Measurements from ENCODE around the gene ITPK1. TPM values are rescaled to one million over a fixed set of nuclear protein-coding genes. Genes with fewer than 3 reads are reported as not detected.

ITPK1 gene
- total RNA-seq, 4 donors from 2014 or later, result 32.6 to 94.9 (median 54.6) TPM

DNA sequence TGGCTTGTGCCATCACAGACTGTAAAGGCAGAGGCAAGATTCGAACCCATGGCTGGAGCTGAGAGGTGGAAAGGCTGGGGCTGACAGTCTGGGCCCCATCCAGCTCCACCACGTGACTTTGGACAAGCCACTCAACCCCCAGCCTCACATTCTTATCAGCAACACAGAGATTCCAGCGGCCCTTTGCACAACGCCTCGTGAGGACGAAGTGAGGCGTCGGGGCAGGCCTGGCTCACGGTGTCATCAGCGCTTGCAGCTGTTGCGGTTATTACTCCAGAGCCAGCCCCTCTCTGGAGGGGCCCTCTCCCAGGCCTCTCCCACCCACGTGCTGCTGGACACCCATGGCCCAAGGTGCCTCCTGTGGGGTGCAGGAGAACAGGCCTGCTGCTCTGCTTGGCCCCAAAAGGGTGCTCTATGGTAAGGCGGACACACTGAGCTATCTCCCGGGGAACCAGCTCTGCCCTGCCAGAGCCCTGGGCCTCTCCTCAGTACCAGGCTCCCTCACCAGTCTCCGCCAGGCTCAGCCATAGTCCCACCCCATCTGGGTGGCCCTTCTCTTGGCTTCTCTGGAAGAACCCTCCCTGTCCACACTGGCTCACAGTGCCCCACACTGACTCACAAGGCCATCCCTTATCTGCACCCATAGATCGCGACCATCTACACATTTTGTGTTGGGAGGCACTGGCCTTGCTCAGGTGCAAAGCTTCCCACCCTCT is 171.7 kb downstream of the ITPK1 start:
- ATAC-seq (ENCODE audit: low FRiP score) (no peak), DNase-seq (ENCODE audit: low spot score) (no peak)
- TF ChIP-seq, protein P1, sequence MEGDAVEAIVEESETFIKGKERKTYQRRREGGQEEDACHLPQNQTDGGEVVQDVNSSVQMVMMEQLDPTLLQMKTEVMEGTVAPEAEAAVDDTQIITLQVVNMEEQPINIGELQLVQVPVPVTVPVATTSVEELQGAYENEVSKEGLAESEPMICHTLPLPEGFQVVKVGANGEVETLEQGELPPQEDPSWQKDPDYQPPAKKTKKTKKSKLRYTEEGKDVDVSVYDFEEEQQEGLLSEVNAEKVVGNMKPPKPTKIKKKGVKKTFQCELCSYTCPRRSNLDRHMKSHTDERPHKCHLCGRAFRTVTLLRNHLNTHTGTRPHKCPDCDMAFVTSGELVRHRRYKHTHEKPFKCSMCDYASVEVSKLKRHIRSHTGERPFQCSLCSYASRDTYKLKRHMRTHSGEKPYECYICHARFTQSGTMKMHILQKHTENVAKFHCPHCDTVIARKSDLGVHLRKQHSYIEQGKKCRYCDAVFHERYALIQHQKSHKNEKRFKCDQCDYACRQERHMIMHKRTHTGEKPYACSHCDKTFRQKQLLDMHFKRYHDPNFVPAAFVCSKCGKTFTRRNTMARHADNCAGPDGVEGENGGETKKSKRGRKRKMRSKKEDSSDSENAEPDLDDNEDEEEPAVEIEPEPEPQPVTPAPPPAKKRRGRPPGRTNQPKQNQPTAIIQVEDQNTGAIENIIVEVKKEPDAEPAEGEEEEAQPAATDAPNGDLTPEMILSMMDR (IDR thresholded peaks at IDR 0.05), result no peak

DNA sequence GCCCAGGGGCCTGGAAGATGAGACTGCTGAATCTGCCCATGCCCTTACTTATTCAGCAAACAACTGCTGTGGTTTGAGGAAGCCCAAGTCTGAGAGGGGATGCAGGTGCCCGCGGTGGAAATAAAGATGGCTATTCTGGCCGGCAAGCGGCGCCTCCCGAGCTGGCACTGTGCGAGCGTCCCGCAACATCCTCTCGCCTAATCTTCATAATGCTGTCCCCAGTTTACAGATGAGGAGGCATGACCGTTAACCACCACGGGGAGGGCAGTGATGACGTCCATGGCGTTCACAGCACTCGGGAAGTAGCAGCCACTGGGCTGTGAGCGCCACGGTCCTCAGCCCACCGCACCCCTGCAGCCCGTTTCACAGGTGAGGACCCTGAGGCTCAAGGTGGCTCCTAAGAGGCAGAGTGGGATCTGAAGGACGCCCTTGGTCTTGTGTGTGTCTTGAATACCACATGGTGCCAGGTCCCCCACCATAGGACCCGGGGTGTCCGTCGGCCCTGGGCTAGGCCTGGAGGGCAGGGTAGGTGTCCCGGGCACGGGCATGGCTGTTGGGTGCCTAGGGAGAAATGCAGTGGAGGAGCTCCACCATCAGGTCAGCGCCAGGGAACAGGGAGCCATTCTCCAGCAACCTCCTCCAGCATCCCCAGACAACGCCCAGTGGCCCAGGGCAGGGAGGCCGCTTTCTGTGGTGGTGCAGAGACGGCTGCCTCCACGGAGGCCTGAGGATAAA is 172.6 kb downstream of the ITPK1 start:
- no peak for ATAC-seq (ENCODE audit: low FRiP score)
- DNase-seq (ENCODE audit: low spot score), result no peak
- TF ChIP-seq, protein P1 (IDR thresholded peaks at IDR 0.05), result no peak

DNA sequence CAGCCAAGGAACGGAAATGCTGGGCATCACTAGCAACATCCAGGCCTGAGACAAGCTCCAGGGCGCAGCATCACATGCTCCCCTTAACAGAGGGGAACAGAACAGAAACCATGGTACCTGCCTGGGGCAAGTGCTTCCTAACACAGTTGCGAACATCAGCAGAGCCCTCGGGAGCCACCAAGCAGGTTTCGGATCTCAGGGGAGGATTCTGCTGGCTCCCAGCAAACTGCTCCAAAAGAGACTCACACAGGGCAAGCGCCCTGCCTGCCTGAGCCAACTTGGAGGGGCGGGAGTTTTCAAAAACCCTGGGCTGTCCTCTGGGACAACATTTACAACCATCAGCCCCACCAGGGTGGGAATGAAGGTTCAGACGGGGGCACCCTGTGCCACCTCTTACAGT is 173.1 kb downstream of the ITPK1 start:
- DNase-seq (ENCODE audit: low spot score) (no peak), ATAC-seq (ENCODE audit: low FRiP score) (no peak)
- TF ChIP-seq, protein P1 (IDR thresholded peaks at IDR 0.05), result no peak

DNA sequence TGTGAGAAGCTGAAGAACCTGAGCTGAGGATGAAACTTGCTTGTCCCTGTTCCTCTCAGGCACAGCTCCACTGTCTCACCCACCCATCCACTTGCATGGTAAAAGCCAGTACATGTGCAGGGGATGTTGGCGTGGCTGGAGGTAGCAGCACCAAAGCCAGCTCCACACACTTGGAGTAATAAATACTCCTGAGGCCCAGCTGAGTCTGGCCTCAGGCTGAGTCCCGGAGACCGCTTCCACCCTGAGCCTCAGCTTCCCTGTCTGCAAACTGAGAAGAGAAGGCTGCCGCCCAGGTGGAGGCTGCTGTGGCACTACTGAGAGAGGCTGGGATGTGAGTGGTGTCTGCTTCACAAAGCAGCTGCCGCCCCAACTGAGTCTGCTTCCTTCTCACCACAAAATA is 173.6 kb downstream of the ITPK1 start:
- DNase-seq (ENCODE audit: low spot score) (no peak), ATAC-seq (ENCODE audit: low FRiP score) (no peak)
- TF ChIP-seq, protein P1 (IDR thresholded peaks at IDR 0.05), result no peak

DNA sequence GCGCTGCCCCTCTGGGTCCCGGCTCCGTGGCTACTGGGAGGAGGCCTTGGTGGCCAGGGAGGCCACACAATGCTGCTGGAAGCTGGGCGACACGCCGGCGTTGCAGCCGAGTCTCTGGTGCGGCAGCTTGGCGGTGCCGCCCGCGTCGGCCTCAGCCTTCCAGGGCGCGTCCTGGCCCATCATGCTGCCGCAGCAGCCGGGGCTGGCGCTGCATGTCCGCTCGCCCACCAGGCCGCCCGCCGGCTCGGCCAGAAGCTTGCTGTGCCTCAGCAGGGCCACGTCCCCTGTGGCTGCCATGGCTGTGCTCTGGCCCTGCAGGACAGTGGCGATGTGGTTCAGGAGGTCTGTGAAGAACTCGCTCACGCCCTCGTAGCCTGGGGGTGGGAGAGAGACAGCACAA is 174.2 kb downstream of the ITPK1 start:
- TF ChIP-seq, protein P1 (IDR thresholded peaks at IDR 0.05), result no peak
- DNase-seq (ENCODE audit: low spot score) (no peak), ATAC-seq (ENCODE audit: low FRiP score) (no peak)

DNA sequence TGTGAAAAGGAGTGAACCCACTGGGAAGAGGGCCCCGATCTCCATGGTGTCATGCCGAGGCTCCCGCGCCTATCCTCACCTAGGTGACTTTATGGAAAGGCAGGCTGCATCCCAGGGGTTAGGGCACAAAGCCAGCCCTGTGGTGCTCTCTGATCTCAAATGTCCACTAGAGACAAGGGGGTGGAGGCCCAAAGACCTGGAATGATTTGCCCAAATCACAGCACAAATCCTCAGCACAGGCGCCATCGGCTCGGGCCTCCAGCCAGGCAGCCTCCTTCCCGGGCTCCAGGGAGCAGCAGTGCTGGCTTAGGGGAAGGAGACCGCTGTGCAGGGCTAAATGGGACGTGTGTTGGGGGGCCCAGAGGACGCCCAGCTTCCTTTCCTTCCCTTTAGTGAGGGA is 175.2 kb downstream of the ITPK1 start:
- ATAC-seq (ENCODE audit: low FRiP score) (no peak), DNase-seq (ENCODE audit: low spot score) (no peak)
- TF ChIP-seq, protein P1 (IDR thresholded peaks at IDR 0.05), result no peak

DNA sequence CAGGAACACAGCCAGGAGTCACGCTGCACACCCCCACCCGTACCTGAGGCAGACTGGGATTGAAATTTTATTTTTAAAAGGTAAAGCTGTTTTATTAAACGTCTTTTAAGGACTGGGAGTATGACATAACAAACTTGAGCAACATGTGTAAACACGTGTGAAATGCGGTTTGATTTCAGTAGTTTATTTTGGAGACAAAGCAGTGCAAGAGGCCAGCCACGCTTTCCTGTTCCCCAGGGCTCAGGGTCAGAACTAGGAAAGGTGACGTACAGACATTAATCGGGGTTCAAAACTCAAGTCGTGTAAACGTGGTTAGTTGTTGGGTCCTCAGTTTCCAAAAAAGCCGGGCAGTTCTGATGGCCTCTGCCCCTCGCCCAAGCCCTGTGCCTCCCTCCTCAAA is 176.0 kb downstream of the ITPK1 start:
- TF ChIP-seq, protein P1 (IDR thresholded peaks at IDR 0.05), result no peak
- no peak for ATAC-seq (ENCODE audit: low FRiP score)

More for the DNA sequence above, 176.0 kb downstream of the ITPK1 start:
- DNase-seq (ENCODE audit: low spot score), result no peak
